ENCODE data around the gene DKK2. TPM values are rescaled to one million over a fixed set of nuclear protein-coding genes. Genes with fewer than 3 reads are reported as not detected.

The DKK2 gene
- total and polyA plus RNA-seq, 10 of the 15 experiments (the other 5 are each of a cell fraction or from before 2014, with no cell fraction given), result not detected

DNA sequence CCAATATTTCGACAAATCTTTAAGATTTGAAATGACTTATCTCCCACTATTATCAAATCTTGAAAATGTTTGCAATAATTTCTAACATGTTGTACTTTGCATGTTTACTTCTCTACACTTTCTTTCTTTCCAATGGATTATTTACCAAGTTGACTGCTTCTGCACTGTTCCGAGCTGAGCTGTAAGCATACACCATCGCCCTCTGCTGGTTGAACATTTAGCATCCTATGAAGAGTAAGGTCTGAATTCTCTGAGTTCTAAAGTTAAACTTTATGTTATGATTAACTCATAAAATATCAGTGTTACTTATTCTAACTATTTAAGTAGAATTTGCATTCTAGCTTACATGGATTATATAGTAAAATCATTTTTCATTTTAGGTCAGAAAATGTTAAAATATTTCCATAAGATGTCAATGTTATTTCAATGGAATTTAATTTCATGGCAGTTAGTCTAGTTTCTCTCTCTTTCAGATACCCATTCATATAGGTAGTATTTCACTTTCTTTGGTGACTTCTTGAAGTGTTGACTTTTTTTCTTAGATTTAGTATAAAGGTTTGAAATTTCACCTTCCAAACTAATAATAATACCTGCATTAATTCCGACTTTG, 137.4 kb downstream of the DKK2 start:
- Histone ChIP-seq H3K9me3 (replicated peaks; ENCODE audit: control insufficient read depth, insufficient read depth, low read length) (no peaks in the 10 kb centered on the region), H2AFZ (ENCODE audit: control insufficient read depth, low read depth, low read length) (no peak overlapping the region), H3K4me3 (no peak overlapping the region), H3K79me2 (ENCODE audit: control insufficient read depth, insufficient read depth, low read length) (no peaks in the 10 kb centered on the region), H3K27ac (ENCODE audit: control insufficient read depth, insufficient read depth) (no peak overlapping the region), H3K27me3 (replicated peaks in 1 of 2; ENCODE audit: control insufficient read depth in 2 of 2, insufficient read depth in 2 of 2, low read length in 1 of 2) (no peaks in the 10 kb centered on the region), H3K9ac (ENCODE audit: control insufficient read depth, insufficient read depth, low read length) (no peak overlapping the region), H3K4me1 (ENCODE audit: control insufficient read depth, insufficient read depth, low read length) (no peaks in the 10 kb centered on the region), H3K4me2 (ENCODE audit: control insufficient read depth, insufficient read depth) (no peak overlapping the region), H4K20me1 (ENCODE audit: control insufficient read depth, insufficient read depth) (no peaks in the 10 kb centered on the region), H3K36me3 (ENCODE audit: control insufficient read depth in 2 of 2, insufficient read depth in 2 of 2, low read length in 1 of 2) (no peaks in the 10 kb centered on the region)
- POLR2A ChIA-PET, result no interaction called here
- TF ChIP-seq CTCF (IDR thresholded peaks at IDR 0.05 in 2 of 3, conservative IDR thresholded peaks at IDR 0.05 in 1 of 3; ENCODE audit: control insufficient read depth in 2 of 3, extremely low read depth in 1 of 3, insufficient read depth in 1 of 3, low read depth in 3 of 3, low read length in 3 of 3), result peak; percentile 63 to 75 (median 65)
- no peak for TF ChIP-seq RUNX3 (IDR thresholded peaks at IDR 0.05; ENCODE audit: low read length)
- TF ChIP-seq RAD21 (IDR thresholded peaks at IDR 0.05; ENCODE audit: insufficient read depth, low read depth, low read length), result peak; percentile 64
- TF ChIP-seq SREBF2 (IDR thresholded peaks at IDR 0.05; ENCODE audit: low read length), result no peak
- TF ChIP-seq SMC3 (IDR thresholded peaks at IDR 0.05; ENCODE audit: borderline replicate concordance, low read length), result peak; percentile 44; the same call in 1 of the 2 replicates
- TF ChIP-seq, protein P1, sequence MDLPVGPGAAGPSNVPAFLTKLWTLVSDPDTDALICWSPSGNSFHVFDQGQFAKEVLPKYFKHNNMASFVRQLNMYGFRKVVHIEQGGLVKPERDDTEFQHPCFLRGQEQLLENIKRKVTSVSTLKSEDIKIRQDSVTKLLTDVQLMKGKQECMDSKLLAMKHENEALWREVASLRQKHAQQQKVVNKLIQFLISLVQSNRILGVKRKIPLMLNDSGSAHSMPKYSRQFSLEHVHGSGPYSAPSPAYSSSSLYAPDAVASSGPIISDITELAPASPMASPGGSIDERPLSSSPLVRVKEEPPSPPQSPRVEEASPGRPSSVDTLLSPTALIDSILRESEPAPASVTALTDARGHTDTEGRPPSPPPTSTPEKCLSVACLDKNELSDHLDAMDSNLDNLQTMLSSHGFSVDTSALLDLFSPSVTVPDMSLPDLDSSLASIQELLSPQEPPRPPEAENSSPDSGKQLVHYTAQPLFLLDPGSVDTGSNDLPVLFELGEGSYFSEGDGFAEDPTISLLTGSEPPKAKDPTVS (IDR thresholded peaks at IDR 0.05; ENCODE audit: low read depth, low read length), result no peak
- no peak for TF ChIP-seq SP1 (IDR thresholded peaks at IDR 0.05; ENCODE audit: low read depth, low read length)
- TF ChIP-seq EZH2 (IDR thresholded peaks at IDR 0.05; ENCODE audit: borderline replicate concordance, control insufficient read depth, low read depth, low read length), result no peak
- TF ChIP-seq, protein P2, sequence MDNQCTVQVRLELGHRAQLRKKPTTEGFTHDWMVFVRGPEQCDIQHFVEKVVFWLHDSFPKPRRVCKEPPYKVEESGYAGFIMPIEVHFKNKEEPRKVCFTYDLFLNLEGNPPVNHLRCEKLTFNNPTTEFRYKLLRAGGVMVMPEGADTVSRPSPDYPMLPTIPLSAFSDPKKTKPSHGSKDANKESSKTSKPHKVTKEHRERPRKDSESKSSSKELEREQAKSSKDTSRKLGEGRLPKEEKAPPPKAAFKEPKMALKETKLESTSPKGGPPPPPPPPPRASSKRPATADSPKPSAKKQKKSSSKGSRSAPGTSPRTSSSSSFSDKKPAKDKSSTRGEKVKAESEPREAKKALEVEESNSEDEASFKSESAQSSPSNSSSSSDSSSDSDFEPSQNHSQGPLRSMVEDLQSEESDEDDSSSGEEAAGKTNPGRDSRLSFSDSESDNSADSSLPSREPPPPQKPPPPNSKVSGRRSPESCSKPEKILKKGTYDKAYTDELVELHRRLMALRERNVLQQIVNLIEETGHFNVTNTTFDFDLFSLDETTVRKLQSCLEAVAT (IDR thresholded peaks at IDR 0.05), result no peak
- DNase-seq (ENCODE audit: low read depth, low spot score) (no peak), ATAC-seq (peak; percentile 88), FAIRE-seq (no peak)
- 36% methylated on average over 4 of the region's 4 CpGs for WGBS (ENCODE audit: insufficient coverage, insufficient replicate concordance, low lambda C conversion rate, missing lambda C conversion rate)
- intact Hi-C loops (cut with micrococcal nuclease; ENCODE audit: unreplicated experiment) (loop anchor here (1.0 to 5.0 kb wide), 2 partner anchors 529 to 631 kb away; no protein-coding TSS in a partner anchor), in situ Hi-C loops (cut with MboI) (no loop called here)
- no TSS peak for BruUV-seq (replicated peaks)
- RAD21 ChIA-PET (ENCODE audit: unreplicated experiment), result interaction anchor here (1.1 kb wide), 1 partner anchor 530 kb away, joined by 3 read pairs; the partner anchor contains the start of gene GIMD1
- SMC1A ChIA-PET (ENCODE audit: uncharacterized antibody, unreplicated experiment), result interaction anchor here (0.7 to 1.8 kb wide), 6 partner anchors 9 to 836 kb away, joined by 3 to 12 read pairs (median 4); no protein-coding TSS in a partner anchor
- CTCF ChIA-PET, result interaction anchor here (0.5 to 3.8 kb wide), 19 partner anchors 9 to 693 kb away, joined by 3 to 33 read pairs (median 4); partner anchors contain the start of gene GIMD1

All from GM12878 (cell line).